Stimulated activated CD8-positive, alpha-beta memory T cell treated with anti-CD3 and anti-CD28 coated beads, Interleukin-15, amount 100 ng/mL, for 1 hour (primary cell): ENCODE data around the gene SMIM28.
"Not testable (repeated sequence)": the region's sequence is repeated elsewhere in the genome, so short reads cannot be mapped to it uniquely, and the experiment has no call there.

Source experiments
- DNase-seq: peaks from one replicate; pipeline ENCODE4 v3.0.0-alpha.2; 2020; ENCODE audit warnings: low read depth

SMIM28 gene

GRCh38 chr6:138377844-138378243 is at the start of gene SMIM28:
SMIM28 (plus strand) TSS chr6:138377905; CDS start chr6:138378073, 168 bp downstream.
- no peak for DNase-seq

- DNase-seq = no peak
Measured at GRCh38 chr6:138328210-138328609, 49.5 kb upstream of the SMIM28 start.

GRCh38 chr6:138330763-138331162 is 46.9 kb upstream of the SMIM28 start:
- no peak for DNase-seq

- no peak for DNase-seq
Measured at GRCh38 chr6:138331444-138331843, 46.3 kb upstream of the SMIM28 start.

- no peak for DNase-seq
Measured at GRCh38 chr6:138331984-138332383, 45.7 kb upstream of the SMIM28 start.

- DNase-seq = no peak
Measured at GRCh38 chr6:138334000-138334399, 43.7 kb upstream of the SMIM28 start.

- DNase-seq = no peak
Measured at GRCh38 chr6:138334963-138335362, 42.7 kb upstream of the SMIM28 start.

GRCh38 chr6:138336221-138336620 is 41.5 kb upstream of the SMIM28 start:
- DNase-seq = no peak

- no peak for DNase-seq
Measured at GRCh38 chr6:138337076-138337475, 40.6 kb upstream of the SMIM28 start.

- DNase-seq = no peak
Measured at GRCh38 chr6:138339024-138339423, 38.7 kb upstream of the SMIM28 start.

- DNase-seq = no peak
Measured at GRCh38 chr6:138341176-138341575, 36.5 kb upstream of the SMIM28 start.

- DNase-seq = no peak
Measured at GRCh38 chr6:138343112-138343511, 34.6 kb upstream of the SMIM28 start.

- no peak for DNase-seq
Measured at GRCh38 chr6:138345565-138346285, 32.0 kb upstream of the SMIM28 start.

GRCh38 chr6:138346302-138347195 is 31.2 kb upstream of the SMIM28 start:
- no peak for DNase-seq

GRCh38 chr6:138347864-138348263 is 29.8 kb upstream of the SMIM28 start:
- no peak for DNase-seq

- DNase-seq = no peak
Measured at GRCh38 chr6:138349891-138350290, 27.8 kb upstream of the SMIM28 start.

- DNase-seq = no peak
Measured at GRCh38 chr6:138357928-138358327, 19.8 kb upstream of the SMIM28 start.

GRCh38 chr6:138368684-138369083 is 9.0 kb upstream of the SMIM28 start:
- not testable (repeated sequence) for DNase-seq

GRCh38 chr6:138370631-138371451 is 6.9 kb upstream of the SMIM28 start:
- no peak for DNase-seq

- DNase-seq = no peak
Measured at GRCh38 chr6:138371452-138371711, 6.3 kb upstream of the SMIM28 start.

GRCh38 chr6:138371720-138372119 is 6.0 kb upstream of the SMIM28 start:
- no peak for DNase-seq

- DNase-seq = no peak
Measured at GRCh38 chr6:138372711-138373463, 4.8 kb upstream of the SMIM28 start.
